H9 (cell line): ENCODE results near the gene FLT1. TPM values are rescaled to one million over a fixed set of nuclear protein-coding genes. Genes with fewer than 3 reads are reported as not detected.

ENCODE experiments used
- DNase-seq: peaks from one replicate; pipeline ENCODE4 v3.0.0-alpha.2; 2017
- H2AFZ ChIP-seq: one replicate; pipeline ENCODE4 v1.6.1; 2013; ENCODE audit warnings: mild to moderate bottlenecking, low read length, control low read depth, moderate library complexity
- H2AK5ac ChIP-seq: 2 replicates; pipeline ENCODE4 v1.6.1; 2013; ENCODE audit warnings: low read length, control low read depth, mixed read lengths; ENCODE audit not compliant: insufficient read length
- H2BK120ac ChIP-seq: one replicate; pipeline ENCODE4 v1.6.1; 2013; ENCODE audit warnings: low read depth, mild to moderate bottlenecking, low read length, control low read depth, inconsistent platforms; ENCODE audit not compliant: poor library complexity, severe bottlenecking
- H2BK12ac ChIP-seq: 2 replicates; pipeline ENCODE4 v1.6.1; 2013; ENCODE audit warnings: low read length, control low read depth, mixed read lengths, low read depth; ENCODE audit not compliant: insufficient read length
- H2BK15ac ChIP-seq: 2 replicates; pipeline ENCODE4 v1.6.1; 2013; ENCODE audit warnings: low read depth, low read length, control low read depth
- H2BK20ac ChIP-seq: one replicate; pipeline ENCODE4 v1.6.1; 2013; ENCODE audit warnings: low read depth, mild to moderate bottlenecking, low read length, control low read depth, inconsistent platforms; ENCODE audit not compliant: poor library complexity, severe bottlenecking
- H2BK5ac ChIP-seq: 2 replicates; pipeline ENCODE4 v1.6.1; 2013; ENCODE audit warnings: low read length, control low read depth, mixed read lengths; ENCODE audit not compliant: insufficient read length
- H3K14ac ChIP-seq: 2 replicates; pipeline ENCODE4 v1.6.1; 2013; ENCODE audit warnings: low read length, control low read depth; ENCODE audit not compliant: insufficient read depth
- H3K18ac ChIP-seq: 2 replicates; pipeline ENCODE4 v1.6.1; 2013; ENCODE audit warnings: low read depth, mild to moderate bottlenecking, mixed read lengths, low read length, control low read depth; ENCODE audit not compliant: insufficient read length
- H3K23ac ChIP-seq: 2 replicates; pipeline ENCODE4 v1.6.1; 2013; ENCODE audit warnings: low read length, control low read depth, mixed read lengths, low read depth; ENCODE audit not compliant: insufficient read length
- H3K23me2 ChIP-seq: 2 replicates; pipeline ENCODE4 v1.6.1; 2013; ENCODE audit warnings: low read depth, mild to moderate bottlenecking, mixed read lengths, low read length, control low read depth; ENCODE audit not compliant: insufficient read length, poor library complexity, severe bottlenecking
- H3K27ac ChIP-seq: 2 replicates; pipeline ENCODE4 v1.5.1; 2013; ENCODE audit warnings: low read length, control low read depth, mixed read lengths, low read depth; ENCODE audit not compliant: insufficient read length
- H3K27me3 ChIP-seq: 2 replicates; pipeline ENCODE4 v1.6.1; 2013; ENCODE audit warnings: low read length, control low read depth, inconsistent platforms; ENCODE audit not compliant: insufficient read depth
- H3K4ac ChIP-seq: 2 replicates; pipeline ENCODE4 v1.6.1; 2013; ENCODE audit warnings: low read depth, mild to moderate bottlenecking, control low read depth, inconsistent platforms, low read length, moderate library complexity
- H3K4me1 ChIP-seq: 2 replicates; pipeline ENCODE4 v1.6.1; 2013; ENCODE audit warnings: low read length, control low read depth, inconsistent platforms; ENCODE audit not compliant: insufficient read depth
- H3K4me2 ChIP-seq: 2 replicates; pipeline ENCODE4 v1.6.1; 2013; ENCODE audit warnings: low read length, control low read depth, mixed read lengths; ENCODE audit not compliant: insufficient read length, insufficient read depth
- H3K56ac ChIP-seq: 2 replicates; pipeline ENCODE4 v1.6.1; 2013; ENCODE audit warnings: low read depth, mild to moderate bottlenecking, mixed read lengths, low read length, control low read depth; ENCODE audit not compliant: insufficient read length
- H3K79me1 ChIP-seq: 2 replicates; pipeline ENCODE4 v1.6.1; 2013; ENCODE audit warnings: low read depth, mild to moderate bottlenecking, moderate library complexity, low read length, control low read depth, inconsistent platforms; ENCODE audit not compliant: insufficient read depth, poor library complexity, severe bottlenecking
- H3K79me2 ChIP-seq: 2 replicates; pipeline ENCODE4 v1.6.1; 2013; ENCODE audit warnings: low read length, control low read depth, inconsistent platforms; ENCODE audit not compliant: insufficient read depth
- H3K9ac ChIP-seq: 2 replicates; pipeline ENCODE4 v1.6.1; 2013; ENCODE audit warnings: low read length, control low read depth, mixed read lengths; ENCODE audit not compliant: insufficient read length; ENCODE audit errors: extremely low read depth
- H3K9me3 ChIP-seq: one replicate; pipeline ENCODE4 v1.6.1; 2013; ENCODE audit warnings: low read depth, low read length, inconsistent platforms; ENCODE audit not compliant: control insufficient read depth
- H3T11ph ChIP-seq: one replicate; pipeline ENCODE4 v1.6.1; 2013; ENCODE audit warnings: mild to moderate bottlenecking, low read length, control low read depth, inconsistent platforms
- H4K20me1 ChIP-seq: one replicate; pipeline ENCODE4 v1.6.1; 2013; ENCODE audit not compliant: control insufficient read depth, insufficient read length, insufficient read depth
- H4K5ac ChIP-seq: 2 replicates; pipeline ENCODE4 v1.6.1; 2013; ENCODE audit warnings: low read depth, mild to moderate bottlenecking, mixed read lengths, low read length, control low read depth; ENCODE audit not compliant: insufficient read length
- H4K8ac ChIP-seq: replicated peaks from 2 replicates; pipeline ENCODE4 v1.6.1; 2013; ENCODE audit warnings: low read length, control low read depth, mixed read lengths, low read depth; ENCODE audit not compliant: insufficient read length
- H4K91ac ChIP-seq: 2 replicates; pipeline ENCODE4 v1.6.1; 2013; ENCODE audit warnings: low read depth, mild to moderate bottlenecking, moderate library complexity, mixed read lengths, low read length, control low read depth; ENCODE audit not compliant: insufficient read length
- H3K27ac Mint-ChIP-seq, 3 experiments: 2 replicates in 2 of 3; 3 replicates in 1 of 3; pipeline ENCODE4 v1.8.0; 2020 to 2021; ENCODE audit warnings: mixed read lengths in 3 of 3, mild to moderate bottlenecking in 1 of 3, moderate library complexity in 1 of 3
- H3K27me3 Mint-ChIP-seq: 2 replicates; pipeline ENCODE4 v1.8.0; 2021; ENCODE audit warnings: low read depth, mild to moderate bottlenecking, moderate library complexity, mixed read lengths
- H3K36me3 Mint-ChIP-seq, 3 experiments: 2 replicates in 2 of 3; 3 replicates in 1 of 3; pipeline ENCODE4 v1.8.0; 2020 to 2021; ENCODE audit warnings: low read depth in 3 of 3, mixed read lengths in 3 of 3; ENCODE audit not compliant: insufficient read depth in 1 of 3
- H3K4me1 Mint-ChIP-seq, 2 experiments: 2 replicates each; pipeline ENCODE4 v1.8.0; 2020; ENCODE audit warnings: mixed read lengths in 2 of 2
- H3K4me3 Mint-ChIP-seq, 2 experiments: 2 replicates in 1 of 2; 3 replicates in 1 of 2; pipeline ENCODE4 v1.8.0; 2020 to 2021; ENCODE audit warnings: mild to moderate bottlenecking in 2 of 2, mixed read lengths in 2 of 2, moderate library complexity in 1 of 2
- H3K9me3 Mint-ChIP-seq, 2 experiments: 2 replicates in 1 of 2; 3 replicates in 1 of 2; pipeline ENCODE4 v1.8.0; 2020; ENCODE audit warnings: mild to moderate bottlenecking in 2 of 2, mixed read lengths in 2 of 2, moderate library complexity in 1 of 2
- WGBS: extraction: QIAGEN DNeasy Blood & Tissue Kit; methylation state at CpG from one replicate; pipeline ENCODE4 v1.1.7; 2013; ENCODE audit warnings: missing lambda C conversion rate, low lambda C conversion rate, mixed read lengths; ENCODE audit not compliant: insufficient read length; ENCODE audit errors: extremely low coverage; 5-methylcytosine and 5-hydroxymethylcytosine counted together
- total RNA-seq: library from RNA; stranded (reverse); gene quantifications from 2 replicates; pipeline ENCODE4 v1.2.1, GENCODE V29; 2021
- TF ChIP-seq, protein P1 (sequence below): fragments of 200-600 bp; sonication (generic); conservative IDR thresholded peaks from 3 replicates; pipeline ENCODE4 v1.8.0; 2021; ENCODE audit warnings: antibody characterized with exemption, mild to moderate bottlenecking

Gene FLT1
- total RNA-seq, 1 experiment from 2014 or later: 84.1 TPM

DNA sequence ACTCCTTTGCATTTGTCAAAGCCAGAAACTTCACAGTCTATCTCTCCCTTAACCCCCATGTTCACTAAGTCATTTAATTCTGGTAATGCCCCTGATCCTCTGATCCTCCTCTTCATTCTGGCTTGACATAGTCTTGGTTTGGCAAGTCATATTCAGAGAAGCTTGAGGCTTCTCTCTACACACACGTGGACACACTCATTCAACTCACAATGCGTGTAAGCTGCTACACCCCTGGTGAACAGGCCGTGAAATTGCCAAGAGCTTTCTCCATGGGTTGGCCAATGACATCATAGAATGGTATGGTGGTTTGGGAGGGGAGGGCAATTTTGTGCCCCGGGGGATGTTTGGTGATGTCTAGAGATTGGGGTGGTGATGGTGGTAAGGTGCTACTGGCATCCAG, 47.9 kb upstream of the FLT1 start:
- H3K4me3 Mint-ChIP-seq: no peak overlapping the region

More for the DNA sequence above, 47.9 kb upstream of the FLT1 start:
- WGBS: no CpG with 5 or more reads among the region's 4 CpGs
- no peaks in the 10 kb centered on the region for H4K20me1 ChIP-seq
- no peaks in the 10 kb centered on the region for H3K79me1 ChIP-seq
- no peaks in the 10 kb centered on the region; the same call in 1 of the 2 replicates for H3K27me3 ChIP-seq
- TF ChIP-seq, protein P1, sequence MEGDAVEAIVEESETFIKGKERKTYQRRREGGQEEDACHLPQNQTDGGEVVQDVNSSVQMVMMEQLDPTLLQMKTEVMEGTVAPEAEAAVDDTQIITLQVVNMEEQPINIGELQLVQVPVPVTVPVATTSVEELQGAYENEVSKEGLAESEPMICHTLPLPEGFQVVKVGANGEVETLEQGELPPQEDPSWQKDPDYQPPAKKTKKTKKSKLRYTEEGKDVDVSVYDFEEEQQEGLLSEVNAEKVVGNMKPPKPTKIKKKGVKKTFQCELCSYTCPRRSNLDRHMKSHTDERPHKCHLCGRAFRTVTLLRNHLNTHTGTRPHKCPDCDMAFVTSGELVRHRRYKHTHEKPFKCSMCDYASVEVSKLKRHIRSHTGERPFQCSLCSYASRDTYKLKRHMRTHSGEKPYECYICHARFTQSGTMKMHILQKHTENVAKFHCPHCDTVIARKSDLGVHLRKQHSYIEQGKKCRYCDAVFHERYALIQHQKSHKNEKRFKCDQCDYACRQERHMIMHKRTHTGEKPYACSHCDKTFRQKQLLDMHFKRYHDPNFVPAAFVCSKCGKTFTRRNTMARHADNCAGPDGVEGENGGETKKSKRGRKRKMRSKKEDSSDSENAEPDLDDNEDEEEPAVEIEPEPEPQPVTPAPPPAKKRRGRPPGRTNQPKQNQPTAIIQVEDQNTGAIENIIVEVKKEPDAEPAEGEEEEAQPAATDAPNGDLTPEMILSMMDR: no peak
- H3K23ac ChIP-seq: no peak overlapping the region
- Mint-ChIP-seq H3K27me3 (no peaks in the 10 kb centered on the region), H3K36me3 (peaks cover 0 to 6% (median 5%) of the 10 kb centered on the region in 3 experiments; a peak in 5 of 7 replicates), H3K9me3 (peaks cover 5% of the 10 kb centered on the region in 2 experiments; a peak in 4 of 5 replicates), H3K27ac (no peak overlapping the region; a peak in 1 of 7 replicates), H3K4me1 (peaks cover 12 to 13% of the 10 kb centered on the region in 2 experiments)
- H2AK5ac ChIP-seq: no peak overlapping the region
- H3K4me2 ChIP-seq: no peak overlapping the region
- H3K9me3 ChIP-seq: no peaks in the 10 kb centered on the region
- no peak overlapping the region for H2BK15ac ChIP-seq
- H4K8ac ChIP-seq: no peak overlapping the region
- H2BK12ac ChIP-seq: no peak overlapping the region
- no peak overlapping the region for H3K14ac ChIP-seq
- H3K23me2 ChIP-seq: no peaks in the 10 kb centered on the region
- no peak overlapping the region for H4K91ac ChIP-seq
- no peak overlapping the region for H3K27ac ChIP-seq
- H3K4ac ChIP-seq: no peak overlapping the region
- no peak overlapping the region for H2BK20ac ChIP-seq
- no peaks in the 10 kb centered on the region for H3K79me2 ChIP-seq
- H3K18ac ChIP-seq: no peak overlapping the region
- no peak overlapping the region for H2BK120ac ChIP-seq
- no peak overlapping the region for H4K5ac ChIP-seq
- H2BK5ac ChIP-seq: no peak overlapping the region
- H3K9ac ChIP-seq: no peak overlapping the region
- 0 out of 2 replicates have a peak, but pooled peaks cover 4% of the 10 kb centered on the region for H3K4me1 ChIP-seq
- no peak for DNase-seq
- no peak overlapping the region for H3K56ac ChIP-seq
- H3T11ph ChIP-seq: no peak overlapping the region
- no peak overlapping the region for H2AFZ ChIP-seq
